ENCODE data around the gene NRGN.

The NRGN gene

DNA sequence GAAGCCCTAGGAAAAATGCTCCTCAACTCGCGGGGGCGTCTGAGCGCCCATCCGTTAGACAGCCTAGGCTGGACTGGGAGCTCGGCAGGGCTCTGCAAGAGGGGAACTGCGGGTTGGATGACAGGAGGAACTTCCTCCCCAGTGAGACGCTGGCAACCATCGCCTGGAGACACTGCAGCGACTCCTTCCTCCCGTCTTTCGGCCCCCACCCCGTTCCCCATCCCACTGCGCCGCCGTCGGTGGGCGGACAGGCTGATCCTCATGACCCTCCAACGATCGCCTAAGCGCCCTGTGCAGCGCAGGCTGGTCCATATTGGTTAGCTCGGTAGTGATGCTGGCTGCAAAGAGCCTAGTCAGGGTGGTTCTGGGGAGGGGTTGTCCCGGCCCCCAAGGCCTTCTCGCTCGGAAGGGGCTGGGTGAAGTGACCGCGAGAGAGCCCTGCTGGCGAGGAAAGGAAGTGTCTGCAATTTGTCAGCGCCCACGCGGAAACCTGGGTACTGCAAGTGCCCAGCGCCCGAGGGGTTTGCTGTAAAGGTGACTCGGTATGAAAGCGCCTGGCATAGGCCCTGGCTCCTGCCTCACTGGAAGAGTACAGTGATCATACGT, 638 bp downstream of the NRGN start:
- peak; percentile 48; the same call in 1 of the 2 replicates for TF ChIP-seq CTCF (IDR thresholded peaks at IDR 0.05; ENCODE audit: low read depth, low read length)
- peak overlapping the region; percentile 72 for H3K4me3 ChIP-seq (ENCODE audit: low read depth, low read length)

DNA sequence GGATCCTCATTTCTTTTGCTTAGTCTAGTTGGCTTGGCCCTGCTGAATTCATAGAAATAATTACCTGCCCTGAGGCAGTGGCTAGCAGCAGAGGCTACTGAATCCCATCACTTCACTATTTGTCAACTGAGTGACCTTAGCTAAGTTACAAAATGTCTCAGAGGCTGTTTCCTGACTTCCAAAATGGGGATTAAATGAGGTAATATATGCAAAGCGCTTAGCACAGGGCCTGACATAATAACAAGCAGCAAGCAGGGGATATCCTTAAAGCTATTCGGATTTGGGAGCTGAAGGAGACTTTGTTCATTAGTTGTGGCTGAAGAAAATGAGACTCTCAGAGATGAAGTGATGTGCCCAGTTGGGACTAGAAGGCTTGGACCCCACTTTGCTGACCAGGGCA, 2.8 kb downstream of the NRGN start:
- no peak for TF ChIP-seq CTCF (IDR thresholded peaks at IDR 0.05; ENCODE audit: low read depth, low read length)
- H3K4me3 ChIP-seq (ENCODE audit: low read depth, low read length), result no peak overlapping the region

DNA sequence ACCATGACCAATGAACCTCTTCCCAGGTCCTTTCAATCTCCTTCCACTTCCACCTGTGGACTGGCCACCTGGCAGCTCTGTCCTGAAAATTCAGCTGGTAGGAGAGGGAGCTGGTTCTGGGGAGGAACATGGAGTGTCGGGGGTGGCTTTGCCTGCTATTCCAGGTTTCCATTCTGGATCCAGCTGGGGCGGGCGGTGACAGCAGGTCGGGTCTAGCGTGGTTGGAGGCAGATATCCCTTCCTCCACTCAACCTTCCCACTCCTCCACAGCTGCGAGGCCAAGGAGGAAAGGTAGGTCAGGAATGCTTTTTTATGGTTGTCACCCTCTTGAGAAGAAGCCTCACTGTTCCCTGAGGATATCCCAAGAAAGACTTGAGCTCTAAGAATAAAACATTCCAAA, 3.3 kb downstream of the NRGN start:
- TF ChIP-seq CTCF (IDR thresholded peaks at IDR 0.05; ENCODE audit: low read depth, low read length), result no peak
- H3K4me3 ChIP-seq (ENCODE audit: low read depth, low read length), result no peak overlapping the region

DNA sequence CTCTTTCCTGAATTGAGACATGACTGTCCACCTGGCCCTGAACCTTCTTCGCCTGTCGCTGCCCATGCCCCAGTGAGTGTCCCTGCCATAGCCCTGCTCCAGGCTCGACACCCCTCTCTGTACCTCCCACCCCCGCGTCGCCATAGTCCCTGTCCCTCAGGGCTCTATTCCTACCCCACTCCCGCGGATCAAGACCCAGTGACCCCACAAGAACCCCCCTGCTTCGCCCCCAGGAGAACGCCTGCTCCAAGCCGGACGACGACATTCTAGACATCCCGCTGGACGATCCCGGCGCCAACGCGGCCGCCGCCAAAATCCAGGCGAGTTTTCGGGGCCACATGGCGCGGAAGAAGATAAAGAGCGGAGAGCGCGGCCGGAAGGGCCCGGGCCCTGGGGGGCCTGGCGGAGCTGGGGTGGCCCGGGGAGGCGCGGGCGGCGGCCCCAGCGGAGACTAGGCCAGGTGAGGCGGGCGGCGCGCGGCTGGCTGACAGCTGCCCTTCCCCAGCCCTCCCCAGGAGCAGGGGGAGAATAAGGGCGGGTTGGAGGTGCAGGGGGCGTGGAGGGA, 5.6 kb downstream of the NRGN start:
- no peak overlapping the region for H3K4me3 ChIP-seq (ENCODE audit: low read depth, low read length)
- TF ChIP-seq CTCF (IDR thresholded peaks at IDR 0.05; ENCODE audit: low read depth, low read length), result no peak

DNA sequence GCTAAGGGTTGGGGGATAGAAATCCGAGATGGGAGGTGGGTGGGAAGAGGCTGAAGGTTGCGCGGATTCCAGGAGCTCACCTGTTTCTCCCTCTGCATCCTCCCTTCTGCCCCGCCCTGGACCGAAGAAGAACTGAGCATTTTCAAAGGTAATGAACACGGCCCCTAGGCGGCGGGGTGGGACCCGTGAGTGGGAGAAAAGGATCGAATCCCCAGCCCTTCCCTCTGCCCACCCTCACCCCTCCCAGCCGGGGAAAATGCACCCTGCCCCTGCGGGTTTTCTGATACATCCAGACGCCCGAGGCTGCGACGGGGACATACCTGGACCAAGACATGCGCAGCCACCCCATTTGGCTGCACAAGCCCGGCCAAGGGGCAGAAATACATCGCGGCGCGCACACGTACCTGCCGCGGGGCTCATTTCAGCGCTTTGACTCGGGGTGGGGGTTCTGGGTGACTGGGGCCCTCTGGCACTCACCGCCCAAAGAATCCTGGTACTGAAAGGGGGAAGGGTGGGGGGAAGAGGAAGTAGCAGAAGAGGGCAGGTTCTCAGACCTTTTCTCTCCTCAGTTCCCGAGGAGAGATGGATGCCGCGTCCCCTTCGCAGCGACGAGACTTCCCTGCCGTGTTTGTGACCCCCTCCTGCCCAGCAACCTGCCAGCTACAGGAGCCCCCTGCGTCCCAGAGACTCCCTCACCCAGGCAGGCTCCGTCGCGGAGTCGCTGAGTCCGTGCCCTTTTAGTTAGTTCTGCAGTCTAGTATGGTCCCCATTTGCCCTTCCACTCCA, 6.3 kb downstream of the NRGN start:
- TF ChIP-seq CTCF (IDR thresholded peaks at IDR 0.05; ENCODE audit: low read depth, low read length), result no peak
- peak overlapping the region; percentile 68 for H3K4me3 ChIP-seq (ENCODE audit: low read depth, low read length)

DNA sequence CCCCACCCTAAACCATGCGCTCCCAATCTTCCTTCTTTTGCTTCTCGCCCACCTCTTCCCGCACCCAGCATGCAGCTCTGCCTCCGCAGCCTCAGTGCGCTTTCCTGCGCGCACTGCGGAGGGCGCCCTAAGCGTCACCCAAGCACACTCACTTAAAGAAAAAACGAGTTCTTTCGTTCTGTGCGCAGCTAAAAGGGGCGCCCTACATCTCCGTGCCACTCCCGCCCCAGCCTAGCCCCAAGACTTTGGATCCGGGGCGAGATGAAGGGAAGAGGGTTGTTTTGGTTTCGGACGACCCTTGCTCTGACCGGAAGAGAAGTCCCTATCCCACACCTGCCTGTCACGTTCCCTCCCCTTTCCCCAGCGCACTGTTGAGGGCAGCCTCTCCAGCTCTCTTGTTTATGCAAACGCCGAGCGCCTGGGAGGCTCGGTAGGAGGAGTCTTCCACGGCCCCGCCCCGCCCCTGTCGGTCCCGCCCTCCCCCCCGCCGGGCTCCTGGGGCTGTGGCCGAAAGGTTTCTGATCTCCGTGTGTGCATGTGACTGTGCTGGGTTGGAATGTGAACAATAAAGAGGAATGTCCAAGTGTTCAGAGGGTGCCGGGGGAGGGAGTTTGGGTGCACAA, 7.0 kb downstream of the NRGN start:
- peak overlapping the region; percentile 68 for H3K4me3 ChIP-seq (ENCODE audit: low read depth, low read length)
- peak; percentile 55; the same call in 1 of the 2 replicates for TF ChIP-seq CTCF (IDR thresholded peaks at IDR 0.05; ENCODE audit: low read depth, low read length)
